ENCODE data around the gene ASGR1.
A peak's percentile ranks its signal among the peaks of the same experiment; 100 is the strongest.

- no peak for TF ChIP-seq CTCF (IDR thresholded peaks at IDR 0.05; ENCODE audit: low read depth, low read length, missing input control)
- peak; percentile 47 for TF ChIP-seq NR2F2 (IDR thresholded peaks at IDR 0.05)
- peak; percentile 31 for TF ChIP-seq FOXA1 (IDR thresholded peaks at IDR 0.05)
- peak; percentile 43 for TF ChIP-seq FOXA2 (IDR thresholded peaks at IDR 0.05)
- TF ChIP-seq, protein P1, sequence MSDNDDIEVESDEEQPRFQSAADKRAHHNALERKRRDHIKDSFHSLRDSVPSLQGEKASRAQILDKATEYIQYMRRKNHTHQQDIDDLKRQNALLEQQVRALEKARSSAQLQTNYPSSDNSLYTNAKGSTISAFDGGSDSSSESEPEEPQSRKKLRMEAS (IDR thresholded peaks at IDR 0.05), result peak; percentile 99
- TF ChIP-seq YY1 (IDR thresholded peaks at IDR 0.05), result peak; percentile 75
- TF ChIP-seq ZBTB33 (IDR thresholded peaks at IDR 0.05), result peak; percentile 80
- TF ChIP-seq RAD21 (IDR thresholded peaks at IDR 0.05), result peak; percentile 28 to 59
Observed at GRCh38 chr17:7179317-7180254, at the start of gene ASGR1.
